Measurements from ENCODE around the gene C17orf75.

C17orf75 gene

GRCh38 chr17:32305049-32305448 lies 36.9 kb downstream of the C17orf75 start:
- Histone ChIP-seq H3K27me3 (ENCODE audit: insufficient read depth, low read length) (no peaks in the 10 kb centered on the region), H3K4me2 (ENCODE audit: low read length) (no peak overlapping the region), H4K20me1 (ENCODE audit: insufficient read depth, low read length) (no peaks in the 10 kb centered on the region), H3K9me3 (ENCODE audit: low read length) (no peaks in the 10 kb centered on the region), H3K27ac (ENCODE audit: low read depth, low read length, poor library complexity, severe bottlenecking) (no peak overlapping the region), H3K4me1 (ENCODE audit: insufficient read depth, low read length, severe bottlenecking) (no peaks in the 10 kb centered on the region), H3K9ac (ENCODE audit: low read length) (no peak overlapping the region), H3F3A (ENCODE audit: insufficient read depth, low read length) (no peaks in the 10 kb centered on the region), H3K4me3 (ENCODE audit: low read depth, low read length, poor library complexity, severe bottlenecking) (no peak overlapping the region), H2AFZ (ENCODE audit: low read length) (no peak overlapping the region), H3K9me2 (ENCODE audit: low read depth, low read length) (no peaks in the 10 kb centered on the region), H3K36me3 (ENCODE audit: insufficient read depth, low read length) (no peaks in the 10 kb centered on the region), H3K79me2 (ENCODE audit: insufficient read depth, low read length) (no peaks in the 10 kb centered on the region)
- TF ChIP-seq CTCF (IDR thresholded peaks at IDR 0.05; ENCODE audit: low read length) (no peak), EZH2 (IDR thresholded peaks at IDR 0.05; ENCODE audit: borderline replicate concordance, low read length) (no peak)

GRCh38 chr17:32303781-32304288 lies 38.1 kb downstream of the C17orf75 start:
- H3K9ac ChIP-seq (ENCODE audit: low read length), result no peak overlapping the region
- no peaks in the 10 kb centered on the region for H3K79me2 ChIP-seq (ENCODE audit: insufficient read depth, low read length)
- TF ChIP-seq CTCF (IDR thresholded peaks at IDR 0.05; ENCODE audit: low read length), result no peak
- no peak for TF ChIP-seq EZH2 (IDR thresholded peaks at IDR 0.05; ENCODE audit: borderline replicate concordance, low read length)
- no peaks in the 10 kb centered on the region for H3K9me2 ChIP-seq (ENCODE audit: low read depth, low read length)
- no peaks in the 10 kb centered on the region for H3K4me1 ChIP-seq (ENCODE audit: insufficient read depth, low read length, severe bottlenecking)
- H3K27me3 ChIP-seq (ENCODE audit: insufficient read depth, low read length), result no peaks in the 10 kb centered on the region
- H3K27ac ChIP-seq (ENCODE audit: low read depth, low read length, poor library complexity, severe bottlenecking), result no peak overlapping the region
- no peaks in the 10 kb centered on the region for H4K20me1 ChIP-seq (ENCODE audit: insufficient read depth, low read length)
- no peaks in the 10 kb centered on the region for H3K36me3 ChIP-seq (ENCODE audit: insufficient read depth, low read length)
- H3K4me2 ChIP-seq (ENCODE audit: low read length), result no peak overlapping the region
- no peaks in the 10 kb centered on the region for H3F3A ChIP-seq (ENCODE audit: insufficient read depth, low read length)
- no peak overlapping the region for H3K4me3 ChIP-seq (ENCODE audit: low read depth, low read length, poor library complexity, severe bottlenecking)
- H3K9me3 ChIP-seq (ENCODE audit: low read length), result no peaks in the 10 kb centered on the region
- no peak overlapping the region for H2AFZ ChIP-seq (ENCODE audit: low read length)

GRCh38 chr17:32302860-32303649 lies 38.9 kb downstream of the C17orf75 start:
- no peak overlapping the region for H2AFZ ChIP-seq (ENCODE audit: low read length)
- H3K36me3 ChIP-seq (ENCODE audit: insufficient read depth, low read length), result no peaks in the 10 kb centered on the region
- no peaks in the 10 kb centered on the region for H3K27me3 ChIP-seq (ENCODE audit: insufficient read depth, low read length)
- no peak overlapping the region for H3K27ac ChIP-seq (ENCODE audit: low read depth, low read length, poor library complexity, severe bottlenecking)
- no peaks in the 10 kb centered on the region for H4K20me1 ChIP-seq (ENCODE audit: insufficient read depth, low read length)
- no peak overlapping the region for H3K4me2 ChIP-seq (ENCODE audit: low read length)
- no peak for TF ChIP-seq EZH2 (IDR thresholded peaks at IDR 0.05; ENCODE audit: borderline replicate concordance, low read length)
- no peak for TF ChIP-seq CTCF (IDR thresholded peaks at IDR 0.05; ENCODE audit: low read length)
- no peaks in the 10 kb centered on the region for H3K4me1 ChIP-seq (ENCODE audit: insufficient read depth, low read length, severe bottlenecking)
- H3K4me3 ChIP-seq (ENCODE audit: low read depth, low read length, poor library complexity, severe bottlenecking), result no peak overlapping the region
- H3K9me3 ChIP-seq (ENCODE audit: low read length), result no peaks in the 10 kb centered on the region
- no peak overlapping the region for H3K9ac ChIP-seq (ENCODE audit: low read length)
- H3K9me2 ChIP-seq (ENCODE audit: low read depth, low read length), result no peaks in the 10 kb centered on the region
- H3K79me2 ChIP-seq (ENCODE audit: insufficient read depth, low read length), result no peaks in the 10 kb centered on the region
- H3F3A ChIP-seq (ENCODE audit: insufficient read depth, low read length), result no peaks in the 10 kb centered on the region
